Epidermal melanocyte (primary cell): ENCODE results near the gene CCDC85C.
A peak's percentile ranks its signal among the peaks of the same experiment; 100 is the strongest.

Experiments
- DNase-seq: peaks from one replicate; pipeline ENCODE4 v3.0.0; 2011; ENCODE audit warnings: low spot score; ENCODE audit not compliant: insufficient read length

Gene CCDC85C

DNA sequence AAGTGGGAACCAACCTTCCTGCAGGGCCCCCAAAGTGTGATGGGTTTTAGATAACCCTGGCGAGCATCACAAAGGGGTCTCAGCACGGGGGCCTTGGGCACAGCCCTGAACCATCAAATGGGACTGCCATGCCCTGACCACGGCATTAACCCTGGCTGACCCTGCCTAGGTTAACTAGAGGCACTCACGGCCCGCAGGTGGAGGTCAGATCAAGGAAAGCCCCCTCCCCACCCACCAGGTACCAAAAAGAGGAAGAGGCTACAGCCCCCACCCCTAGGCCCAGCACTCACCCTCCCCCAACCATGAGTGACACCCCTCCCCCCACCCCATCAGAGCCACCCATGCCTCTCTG is 80.3 kb downstream of the CCDC85C start:
- DNase-seq = no peak

DNA sequence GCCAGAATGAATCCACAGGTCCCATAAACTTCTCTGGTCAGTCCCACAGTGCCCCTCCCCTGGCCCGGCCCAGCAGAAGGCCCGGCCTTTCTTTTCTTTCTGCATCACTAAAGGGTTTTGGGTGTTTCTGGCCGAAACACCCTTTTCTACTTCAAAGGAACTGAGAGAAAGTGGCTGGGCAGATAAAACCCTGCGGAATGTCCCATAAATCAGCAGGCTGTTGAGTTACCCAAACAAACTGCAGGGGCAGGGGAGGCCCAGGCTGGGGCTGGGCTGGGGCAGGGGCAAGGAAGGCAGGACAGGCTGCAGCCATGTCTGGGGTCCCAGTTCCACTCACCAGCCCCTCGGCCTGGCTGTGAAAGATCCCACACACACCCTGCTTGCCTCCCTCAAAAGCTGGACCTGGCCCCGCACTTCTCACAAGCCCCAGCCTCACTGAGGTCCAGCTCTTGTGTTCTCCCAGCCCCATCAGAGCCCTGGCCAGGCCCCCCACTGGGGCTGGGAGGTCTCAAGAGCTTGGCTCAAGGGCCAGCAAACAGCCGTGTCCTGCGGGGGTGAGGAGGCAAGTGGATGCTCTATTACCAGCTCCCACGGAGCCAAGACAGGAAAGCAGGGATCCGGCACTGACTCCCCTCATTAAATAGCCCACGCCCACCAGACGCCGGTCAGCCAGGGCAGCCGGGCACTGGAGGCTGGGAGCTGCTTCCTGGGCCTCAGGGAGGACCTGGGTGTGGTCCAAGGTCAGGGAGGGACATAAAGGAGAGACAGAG is 80.9 kb downstream of the CCDC85C start:
- DNase-seq = no peak

DNA sequence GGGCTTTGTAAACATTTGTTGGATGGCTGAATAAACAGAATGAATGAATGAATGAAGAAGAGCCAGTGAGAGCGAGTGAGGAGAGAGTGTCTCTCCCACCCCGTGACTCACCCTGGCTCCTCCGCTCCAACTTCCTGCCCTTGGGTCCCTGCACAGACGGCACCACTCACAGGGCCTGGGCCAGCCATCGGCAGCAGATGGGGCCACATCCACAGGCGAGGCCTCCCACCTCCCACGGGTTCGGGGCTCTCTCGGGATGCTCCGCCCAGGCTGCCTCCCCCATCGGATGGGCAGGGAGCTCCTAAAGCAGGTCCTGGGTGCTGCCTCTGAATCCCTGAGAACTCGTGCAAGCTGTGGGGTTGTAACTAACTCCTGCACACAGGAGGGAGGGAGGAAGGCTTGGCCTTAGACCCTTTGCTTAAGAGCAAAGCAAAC is 81.5 kb downstream of the CCDC85C start:
- DNase-seq = no peak

DNA sequence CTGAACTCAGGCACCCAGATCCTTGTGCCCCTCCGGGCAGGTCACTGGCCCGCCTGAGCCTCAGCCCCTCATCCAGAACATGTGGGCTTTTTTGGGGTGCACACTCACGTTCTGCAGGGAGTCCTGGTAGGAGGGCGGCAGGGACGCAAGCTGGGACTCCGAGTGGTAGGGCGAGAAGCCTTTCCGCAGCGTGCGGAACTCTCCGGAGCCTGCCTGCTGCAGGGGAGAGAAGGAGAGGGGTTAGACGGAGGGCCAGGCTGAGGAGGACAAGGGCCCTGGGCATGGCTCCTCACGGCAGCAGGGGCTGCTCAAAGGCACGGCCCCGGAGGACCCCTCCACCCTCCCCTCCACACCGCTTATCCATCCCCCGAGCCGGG is 82.0 kb downstream of the CCDC85C start:
- DNase-seq = no peak

DNA sequence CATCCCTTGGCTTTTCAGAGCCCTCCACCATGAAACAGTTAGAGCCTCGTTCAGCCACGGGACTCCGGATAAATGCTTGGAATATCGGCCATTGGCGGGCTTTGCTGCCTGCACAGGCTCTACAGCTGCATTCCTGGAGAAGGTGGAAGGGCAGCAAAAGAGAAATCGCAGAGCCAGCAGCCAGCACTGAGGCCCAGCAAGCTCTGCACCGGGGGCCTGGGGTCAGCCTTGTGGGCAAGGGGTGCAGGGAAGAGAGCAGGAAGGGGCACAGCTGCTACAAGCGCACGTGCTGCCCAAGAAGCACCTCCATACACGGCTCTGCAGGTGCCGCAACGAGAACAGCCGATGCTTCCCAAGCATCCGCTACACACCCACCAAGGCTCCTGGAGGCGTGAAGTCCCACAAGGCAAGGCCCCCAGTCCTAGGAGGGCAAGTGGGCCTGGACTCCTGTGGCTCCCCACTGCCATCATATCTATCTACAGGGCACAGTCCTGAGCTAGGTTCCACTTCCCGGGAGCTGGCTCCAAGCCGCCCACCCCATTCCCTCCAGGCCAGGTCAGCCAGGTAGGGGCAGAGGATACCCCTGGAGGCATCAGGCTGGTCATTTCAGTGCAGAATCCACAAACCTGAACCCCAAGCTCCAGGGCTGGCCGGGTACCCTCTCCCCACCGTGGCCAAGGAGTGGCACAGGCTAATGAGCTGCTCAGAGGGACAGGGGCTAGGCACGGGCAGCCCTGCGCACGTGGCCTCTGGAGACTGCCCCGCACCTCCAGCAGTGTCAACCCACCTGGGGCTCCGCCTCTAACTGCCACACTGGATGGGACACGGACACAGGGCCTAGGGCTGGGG is 82.6 kb downstream of the CCDC85C start:
- DNase-seq = no peak

DNA sequence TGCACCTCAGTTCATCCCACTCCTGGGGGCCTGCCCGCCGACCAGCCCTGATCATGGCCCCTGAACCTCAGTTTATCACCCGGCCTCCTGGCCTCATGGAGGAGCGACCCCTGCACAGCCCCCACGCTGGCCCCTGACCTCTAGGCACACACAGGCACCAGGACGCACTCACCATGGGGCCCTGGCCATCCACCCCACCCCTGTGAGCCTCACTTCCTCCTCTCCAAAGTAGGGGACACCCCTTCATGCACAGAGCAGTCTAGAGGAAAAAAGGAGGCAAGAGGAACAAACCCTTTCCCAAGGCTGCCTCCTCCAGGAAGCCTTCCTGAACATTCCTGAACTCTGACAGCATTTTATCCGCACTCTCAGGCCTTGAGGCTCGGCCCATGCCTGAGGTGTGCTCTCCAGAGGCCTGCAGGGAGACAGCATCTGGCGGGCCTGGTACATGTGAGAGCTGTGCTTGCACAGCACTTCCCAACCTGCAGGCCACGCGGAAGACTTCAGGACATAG is 83.4 kb downstream of the CCDC85C start:
- DNase-seq = no peak

DNA sequence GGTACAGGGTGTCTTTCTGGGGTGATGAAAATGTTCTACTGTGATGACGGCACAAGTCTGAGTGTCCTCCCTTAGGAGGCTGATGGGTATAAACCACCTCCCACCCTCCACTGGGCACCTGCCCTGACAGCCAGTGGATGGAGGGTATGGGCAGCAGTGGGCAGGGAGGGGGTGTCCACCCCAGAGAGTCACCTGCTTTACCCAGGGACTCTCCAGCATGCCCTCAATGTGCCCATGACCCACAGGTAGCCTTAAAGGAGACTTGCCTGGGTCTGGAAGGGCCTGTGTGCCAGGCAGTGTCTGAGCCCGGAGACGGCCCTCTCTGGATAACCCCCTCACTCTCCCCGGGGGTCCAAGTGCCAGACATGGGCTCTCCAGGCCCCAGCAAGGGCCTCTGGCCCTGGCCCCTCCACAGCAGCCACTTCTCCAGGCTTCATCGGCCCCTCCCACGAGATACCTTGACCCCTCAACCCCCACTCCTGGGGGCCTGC is 84.0 kb downstream of the CCDC85C start:
- no peak for DNase-seq

DNA sequence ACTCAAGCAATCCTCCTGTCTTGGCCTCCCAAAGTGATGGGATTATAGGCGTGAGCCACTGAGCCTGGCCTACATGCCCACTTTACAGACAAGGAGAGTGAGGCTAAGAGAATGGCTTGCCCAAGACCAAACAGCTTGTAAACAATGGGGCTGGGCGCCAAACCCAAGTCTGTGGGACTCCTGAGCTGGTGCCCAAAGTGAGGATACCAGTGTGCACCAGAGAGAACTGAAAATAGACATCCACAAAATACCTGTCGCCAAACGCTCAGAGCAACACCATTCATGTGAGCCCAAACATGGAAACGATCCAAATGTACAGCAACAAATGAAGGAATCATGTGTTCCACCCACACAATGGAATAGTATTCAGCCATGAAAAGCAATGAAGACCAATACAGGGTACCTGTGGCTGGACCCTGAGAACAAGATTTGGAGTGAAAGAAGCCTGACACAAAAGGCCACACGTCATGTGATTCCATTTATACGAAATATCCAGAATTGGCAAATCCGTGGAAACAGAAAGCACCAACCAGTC is 84.6 kb downstream of the CCDC85C start:
- DNase-seq = no peak

DNA sequence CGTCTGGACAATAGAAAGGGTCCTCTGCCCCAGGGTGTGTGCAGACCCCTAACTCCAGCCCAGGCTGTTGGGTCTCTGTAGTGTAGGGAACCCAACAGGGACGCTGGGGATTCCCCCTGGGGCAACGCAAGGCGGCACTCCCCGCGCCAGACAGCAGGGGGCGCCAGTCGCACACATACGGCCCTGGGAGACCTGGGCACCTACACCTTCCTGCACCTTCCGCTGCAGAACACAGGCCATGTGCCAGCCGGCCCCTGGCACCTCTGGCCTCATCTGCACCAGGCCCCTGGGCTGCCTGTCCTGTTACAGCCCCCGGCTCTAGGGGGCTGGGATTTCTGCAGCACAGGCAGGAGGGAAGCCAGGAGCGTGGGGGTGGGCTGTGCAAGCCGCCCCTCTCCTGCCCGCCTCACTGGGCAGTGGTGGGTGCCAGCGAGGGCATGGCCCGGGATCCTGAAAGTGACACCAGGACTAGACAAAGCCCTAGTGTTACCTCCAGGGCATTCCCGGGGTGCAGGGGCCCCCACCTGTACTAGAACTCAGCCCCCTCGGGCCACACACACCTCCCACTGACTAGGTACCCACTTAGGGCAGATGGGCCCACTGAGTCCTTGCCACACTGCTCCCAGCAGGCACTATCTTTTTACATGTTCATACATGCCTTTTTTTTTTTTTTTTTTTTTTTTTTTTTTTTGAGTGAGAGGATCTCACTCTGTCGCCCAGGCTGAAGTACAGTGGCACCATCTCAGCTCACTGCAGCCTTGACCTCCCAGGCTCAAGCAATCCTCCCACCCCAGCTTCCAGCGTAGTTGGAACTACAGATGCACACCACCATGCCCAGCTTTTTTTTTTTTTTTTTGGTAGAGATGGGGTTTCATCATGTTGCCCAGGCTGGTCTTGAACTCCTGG is 85.3 kb downstream of the CCDC85C start:
- DNase-seq = peak; percentile 51

DNA sequence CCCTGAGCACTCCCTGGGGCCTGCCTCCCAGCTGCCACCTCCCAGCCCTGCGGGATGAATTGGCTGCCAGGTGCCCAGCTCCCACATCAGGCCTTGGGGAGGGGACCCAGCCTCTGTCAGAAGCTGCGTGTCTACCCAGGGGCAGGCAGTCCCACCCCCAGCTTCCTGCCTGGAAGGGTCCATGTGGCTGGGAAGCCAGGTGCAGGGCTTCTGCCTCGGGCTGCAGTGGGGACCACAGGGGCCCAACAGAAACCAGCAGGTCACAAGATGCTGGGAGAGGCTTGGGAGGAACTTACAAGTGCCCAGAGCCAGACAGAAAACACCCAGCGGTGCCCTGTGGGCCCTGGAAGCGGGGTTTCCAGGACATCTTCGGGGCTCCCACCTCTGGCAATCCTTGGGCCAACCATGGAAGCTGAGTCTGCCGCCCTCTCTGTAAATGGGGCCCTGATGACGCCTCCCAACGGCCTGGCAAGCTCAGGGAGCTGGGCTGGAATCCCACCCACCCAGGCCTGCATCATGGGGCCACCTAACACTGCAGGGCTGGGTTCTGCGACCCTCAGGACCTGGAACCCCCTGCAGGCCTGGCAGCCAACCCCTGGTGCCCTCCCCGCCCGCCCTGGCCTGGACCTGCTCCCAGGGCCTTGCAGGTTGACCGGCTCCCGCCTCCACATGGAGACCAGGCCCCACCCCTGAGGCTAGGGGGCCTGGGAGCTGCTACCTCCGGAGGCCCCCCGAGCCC is 86.2 kb downstream of the CCDC85C start:
- no peak for DNase-seq

DNA sequence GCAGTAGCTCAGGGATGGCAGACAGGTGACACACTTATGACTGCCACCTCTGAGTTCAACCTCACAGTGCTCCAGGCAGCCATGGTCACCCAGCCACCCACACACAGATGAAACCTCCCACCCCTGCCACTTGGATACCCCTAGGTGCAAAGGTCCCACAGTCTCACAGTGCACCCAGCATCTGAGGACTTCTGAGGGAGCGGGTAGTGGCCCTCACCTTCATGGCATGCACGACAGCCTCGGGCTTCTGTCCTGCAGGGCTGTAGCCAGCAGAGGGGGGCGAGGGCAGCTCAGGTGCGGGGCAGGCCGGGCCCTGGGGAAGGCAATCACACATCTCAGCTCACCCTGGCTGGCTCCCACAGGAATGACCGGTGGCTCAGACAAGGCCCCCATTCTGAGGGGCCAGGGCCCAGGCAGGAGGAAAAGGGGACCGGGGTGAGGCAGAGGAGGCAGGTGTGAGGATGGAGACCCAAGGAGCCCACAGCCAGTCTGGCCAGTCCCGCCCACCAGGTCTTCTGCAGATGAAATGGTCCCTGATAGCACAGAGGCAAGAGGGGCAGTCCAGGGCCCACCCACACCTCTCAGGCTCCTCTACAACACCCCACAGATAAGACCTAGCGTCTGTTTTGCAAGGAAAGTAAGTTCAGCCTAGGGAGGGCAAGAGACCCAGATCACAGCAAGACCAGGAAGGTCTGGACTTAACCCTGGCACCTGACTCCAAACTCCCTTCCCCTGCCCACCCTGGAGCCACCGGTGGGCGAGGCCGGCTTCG is 87.0 kb downstream of the CCDC85C start:
- DNase-seq = no peak

DNA sequence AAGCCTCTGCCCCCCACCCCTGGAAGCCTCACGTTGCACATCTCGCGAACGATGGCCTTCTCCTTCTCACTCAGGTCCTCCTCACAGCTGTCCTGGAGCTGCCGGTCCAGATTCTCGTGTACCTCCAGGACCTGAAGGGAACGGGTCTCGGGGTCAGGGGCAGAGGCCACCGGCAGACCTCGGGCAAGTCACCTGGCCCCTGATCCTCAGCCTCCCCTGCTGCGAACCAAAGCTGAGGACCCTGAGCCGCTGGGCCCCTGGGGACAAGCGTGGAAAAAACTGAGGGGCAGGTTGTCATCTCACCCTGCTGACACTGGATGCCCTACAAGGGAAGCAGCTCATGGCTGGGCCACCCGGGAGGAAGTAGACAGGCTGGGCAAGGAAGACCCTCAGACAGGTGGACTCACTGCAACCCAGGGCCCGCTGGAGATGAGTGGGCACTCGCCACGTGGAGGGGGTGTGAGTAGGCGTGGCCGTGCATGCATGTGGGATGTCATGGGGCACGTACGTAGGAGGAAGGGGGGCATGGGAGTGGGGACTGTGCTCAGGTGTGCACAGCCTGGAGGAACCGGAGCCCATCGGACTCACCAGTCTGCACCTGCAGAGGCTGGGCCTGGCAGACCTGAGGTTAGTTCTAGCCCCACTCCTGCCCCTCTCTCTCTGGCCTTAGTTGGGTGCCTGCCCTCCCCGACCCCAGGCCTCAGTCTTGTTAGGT is 87.7 kb downstream of the CCDC85C start:
- no peak for DNase-seq

DNA sequence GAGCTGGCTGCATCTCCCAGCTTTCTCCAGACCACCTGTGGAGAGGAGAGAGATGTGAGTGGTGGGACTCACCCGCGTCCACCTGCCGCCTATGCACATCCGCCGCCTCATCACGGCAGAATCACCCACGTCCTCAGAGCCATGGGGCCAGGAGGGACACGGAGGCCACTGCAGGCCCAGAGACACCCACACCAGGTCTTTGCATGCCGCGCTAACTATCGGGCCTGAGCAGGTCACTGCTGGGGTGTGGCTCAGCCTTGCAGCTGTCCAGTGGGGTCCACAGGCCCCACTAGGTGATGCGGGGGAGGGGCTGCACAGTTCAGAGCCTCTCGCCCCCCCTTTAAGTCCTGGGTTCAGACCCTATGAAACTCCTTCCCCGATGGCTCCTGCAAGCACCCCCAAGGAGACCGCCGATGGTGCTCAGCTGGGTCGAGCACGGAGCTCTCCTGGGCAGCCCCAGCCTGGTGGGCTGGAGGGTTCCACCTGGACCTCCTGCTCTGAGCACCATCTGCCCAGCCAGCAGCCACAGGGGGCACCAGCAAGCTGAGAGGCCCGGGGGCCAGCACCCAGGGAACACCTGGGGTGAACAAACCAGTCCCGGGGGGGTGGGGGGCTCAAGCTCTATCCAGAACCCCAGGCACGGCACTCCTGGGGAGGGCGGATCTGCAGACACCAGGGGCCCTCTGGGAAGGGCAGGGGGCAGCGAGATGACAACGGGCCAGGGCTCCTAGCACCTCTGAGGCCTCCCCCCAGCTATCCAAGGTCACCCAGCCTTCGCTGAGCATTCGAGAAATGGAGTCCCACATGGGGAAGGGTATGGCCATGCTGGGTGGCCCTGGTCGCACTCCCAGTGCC is 88.5 kb downstream of the CCDC85C start:
- DNase-seq = no peak

DNA sequence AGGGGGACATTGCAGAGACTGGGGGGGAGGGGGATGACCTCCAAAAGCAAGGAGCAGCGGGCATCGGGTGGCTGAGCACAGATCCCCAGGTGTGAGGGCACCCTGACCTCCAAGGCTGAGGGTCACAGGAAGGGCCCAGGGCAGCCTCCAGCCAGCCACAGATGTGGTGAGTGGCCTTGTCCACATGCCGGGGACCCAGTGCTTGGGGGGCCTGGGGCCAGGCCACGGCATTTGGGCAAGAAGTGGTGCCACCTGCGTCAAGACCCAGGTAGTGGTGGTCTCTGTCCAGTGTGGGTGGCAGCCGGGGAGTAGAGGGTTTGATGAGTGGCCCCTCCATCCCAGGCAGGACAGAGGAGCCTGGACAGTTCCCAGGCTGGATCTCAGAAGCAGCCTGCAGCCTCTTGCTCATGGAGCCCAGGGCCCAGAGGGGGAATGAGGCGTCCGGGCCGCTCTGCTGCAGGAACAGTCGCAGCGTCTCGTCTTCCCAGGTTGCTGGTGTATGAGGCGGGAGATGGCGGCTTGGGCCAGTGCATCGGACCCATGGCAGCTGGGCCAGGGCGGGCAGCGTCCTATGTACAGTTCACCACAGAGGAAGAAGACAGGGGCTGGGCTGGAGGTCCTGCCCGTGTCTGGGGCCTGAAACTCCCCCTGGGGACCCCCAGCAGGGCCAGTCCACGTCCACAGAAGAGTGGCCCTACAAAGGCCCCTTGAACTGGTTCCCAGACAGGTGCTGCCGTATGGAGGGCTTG is 89.3 kb downstream of the CCDC85C start:
- DNase-seq = no peak

DNA sequence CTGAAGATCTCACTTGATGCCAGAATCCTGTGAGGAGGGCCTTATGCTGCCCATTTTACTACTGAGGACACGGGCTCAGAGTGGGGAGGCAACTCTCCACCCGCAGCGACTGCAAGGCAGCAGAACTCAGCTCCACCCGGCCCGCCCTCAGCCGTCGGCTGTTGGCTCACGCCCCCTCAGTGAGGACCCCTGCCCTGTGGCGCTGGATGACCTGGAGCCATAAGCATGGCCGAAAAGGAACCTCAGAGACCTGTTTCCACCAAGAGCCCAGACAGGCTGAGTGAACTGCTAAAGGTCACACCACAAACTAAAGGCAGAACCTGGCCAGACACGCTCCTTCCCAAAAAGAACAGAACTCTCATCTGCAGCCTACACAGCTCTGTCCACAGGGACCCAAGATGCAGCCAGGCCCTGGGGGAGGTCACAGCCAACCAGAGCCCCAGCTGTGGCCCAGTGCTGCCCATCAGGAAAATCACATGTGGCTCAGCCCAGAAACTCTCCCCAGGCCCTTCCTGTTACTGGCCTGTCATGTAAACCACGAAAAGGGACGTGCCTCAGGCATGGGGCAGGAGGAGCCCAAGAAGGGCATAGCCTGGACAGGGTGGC is 90.0 kb downstream of the CCDC85C start:
- no peak for DNase-seq

DNA sequence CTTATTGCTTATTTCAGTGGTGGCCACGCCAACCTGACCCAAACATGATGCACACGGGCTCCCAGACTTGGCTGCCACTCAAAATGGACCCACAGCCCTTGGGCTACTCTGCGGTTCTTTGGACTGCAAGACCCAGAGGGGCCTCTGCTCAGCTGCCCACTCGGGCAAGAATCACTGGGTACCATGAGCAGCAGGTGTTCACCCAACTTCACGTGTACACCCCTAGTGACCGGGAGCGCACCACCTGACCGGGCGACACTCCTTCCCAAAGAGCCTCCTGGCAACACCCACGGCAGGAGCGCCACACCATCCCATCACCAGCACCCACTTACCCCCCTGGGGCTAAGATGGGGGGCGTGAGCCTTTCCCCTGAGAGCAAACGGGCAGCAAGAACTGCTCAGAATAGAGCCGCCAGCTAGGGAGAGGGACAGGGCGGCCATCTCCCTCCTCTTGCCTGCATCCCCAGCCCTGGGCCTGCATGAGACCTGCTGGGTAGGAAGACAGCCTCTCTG is 90.8 kb downstream of the CCDC85C start:
- no peak for DNase-seq
